Right renal cortex interstitium (tissue), 3 donors: Measurements from ENCODE around the gene KLHL40. TPM values are rescaled to one million over a fixed set of nuclear protein-coding genes. Genes with fewer than 3 reads are reported as not detected.

Experiments used
- DNase-seq, 3 donors: peaks; one replicate each; pipeline ENCODE4 v3.0.0-alpha.2; 2013; ENCODE audit warnings: low read depth in 3 of 3, low spot score in 2 of 3
- polyA plus RNA-seq, 3 donors: library from polyadenylated mRNA; unstranded; fragments of 120-200 nt; gene quantifications; one replicate each; pipeline ENCODE4 v1.2.1, GENCODE V29; 2013; ENCODE audit not compliant: insufficient read length in 3 of 3

The KLHL40 gene
- polyA plus RNA-seq, 3 donors = not detected

DNA sequence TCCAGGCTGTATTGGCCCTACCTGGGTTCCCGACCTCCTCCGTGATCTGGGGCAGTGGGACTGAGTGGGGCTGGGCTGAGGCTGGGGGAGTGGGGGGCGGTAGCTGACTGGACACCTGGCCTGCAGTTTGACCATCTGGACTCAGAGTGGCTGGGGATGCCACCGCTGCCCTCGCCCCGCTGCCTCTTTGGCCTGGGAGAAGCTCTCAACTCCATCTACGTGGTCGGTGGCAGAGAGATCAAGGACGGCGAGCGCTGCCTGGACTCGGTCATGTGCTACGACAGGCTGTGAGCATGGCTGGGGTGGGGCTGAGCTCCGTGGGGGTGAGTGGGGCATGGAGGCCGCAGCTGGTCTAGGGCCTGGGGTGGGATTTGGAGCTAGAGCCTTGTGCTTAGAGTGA is 2.7 kb downstream of the KLHL40 start:
- DNase-seq = no peak

DNA sequence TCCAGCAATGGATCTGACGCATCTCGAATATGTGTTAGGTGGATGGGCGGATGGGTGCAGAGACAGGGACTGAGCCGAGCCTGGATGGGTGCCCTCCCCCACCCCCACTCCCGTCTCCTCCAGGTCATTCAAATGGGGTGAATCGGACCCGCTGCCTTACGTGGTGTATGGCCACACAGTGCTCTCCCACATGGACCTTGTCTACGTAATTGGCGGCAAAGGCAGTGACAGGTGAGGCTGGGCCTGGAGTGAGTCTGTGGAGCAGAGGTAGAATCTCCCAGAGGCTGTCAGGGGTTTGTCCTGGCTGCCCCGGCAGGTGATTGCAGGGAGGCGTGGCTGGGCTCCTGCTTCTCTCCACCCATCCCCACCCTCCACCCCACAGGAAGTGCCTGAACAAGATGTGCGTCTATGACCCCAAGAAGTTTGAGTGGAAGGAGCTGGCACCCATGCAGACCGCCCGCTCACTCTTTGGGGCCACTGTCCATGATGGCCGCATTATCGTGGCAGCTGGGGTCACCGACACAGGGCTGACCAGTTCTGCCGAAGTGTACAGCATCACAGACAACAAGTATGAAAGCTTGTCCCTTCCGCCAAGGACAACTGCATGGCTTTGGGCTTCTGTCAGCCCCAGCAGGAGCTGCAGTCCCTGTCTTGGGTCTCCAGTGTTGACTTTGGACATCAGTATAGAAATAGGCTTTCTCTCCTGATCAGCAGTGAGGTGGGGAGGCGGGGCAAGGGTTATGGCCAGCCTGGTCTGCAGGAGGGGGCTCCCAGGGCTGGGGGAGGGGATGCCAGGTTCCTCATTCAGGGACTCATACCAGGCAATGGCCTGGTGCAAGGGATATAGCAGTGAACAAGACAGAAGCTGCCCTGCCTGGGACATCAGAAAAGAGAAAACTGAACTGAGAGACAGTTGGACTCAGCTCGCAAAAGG is 3.4 kb downstream of the KLHL40 start:
- DNase-seq = no peak

DNA sequence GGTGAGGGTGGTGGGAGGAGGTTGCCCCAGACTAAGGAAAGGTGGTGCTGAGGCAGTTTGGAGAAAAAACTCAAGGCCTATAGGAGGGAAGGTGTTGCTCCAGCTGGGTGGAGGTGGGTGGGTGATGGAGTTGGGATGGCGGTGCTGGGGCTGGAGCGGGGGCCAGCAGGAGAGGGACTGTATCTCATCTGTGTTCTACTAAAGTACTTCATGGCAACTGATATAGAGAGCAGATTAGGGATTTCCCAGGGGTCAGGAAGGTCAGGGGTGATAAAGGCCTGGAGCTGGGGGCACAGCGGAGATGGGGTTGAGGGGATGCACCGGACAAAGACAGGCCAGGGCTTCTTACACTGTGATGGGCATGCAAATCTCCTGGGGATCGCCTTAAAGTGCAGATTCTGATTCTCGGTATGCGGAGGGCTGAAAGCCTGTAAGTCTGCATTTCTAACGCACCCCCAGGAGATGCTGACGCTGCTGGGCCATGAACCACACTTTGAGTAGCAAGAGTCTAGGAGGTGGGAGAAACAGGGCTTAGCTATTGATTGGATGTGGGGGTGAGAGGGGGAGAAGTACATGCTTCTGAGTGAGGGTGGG is 4.2 kb downstream of the KLHL40 start:
- no peak for DNase-seq

DNA sequence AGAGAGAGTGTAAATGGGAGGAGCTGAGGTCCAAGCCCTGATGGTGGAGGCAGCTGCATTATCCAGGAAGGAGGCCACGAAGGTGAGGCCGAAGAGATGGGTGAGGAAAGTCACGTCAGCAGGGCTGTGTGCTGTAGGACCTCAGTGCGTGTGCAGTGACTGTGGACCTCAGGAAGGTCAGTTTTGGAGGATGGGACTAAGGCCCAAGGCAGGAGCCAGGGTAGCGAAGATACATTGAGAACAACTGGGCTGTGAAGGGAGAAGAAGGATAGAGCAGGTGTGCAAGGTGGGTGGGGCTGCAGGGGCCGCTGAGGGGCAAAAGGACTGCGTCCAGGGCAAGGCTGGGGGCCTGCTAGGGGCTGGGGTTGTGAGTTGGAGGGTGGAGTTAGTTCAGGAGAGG is 4.9 kb downstream of the KLHL40 start:
- DNase-seq = no peak

DNA sequence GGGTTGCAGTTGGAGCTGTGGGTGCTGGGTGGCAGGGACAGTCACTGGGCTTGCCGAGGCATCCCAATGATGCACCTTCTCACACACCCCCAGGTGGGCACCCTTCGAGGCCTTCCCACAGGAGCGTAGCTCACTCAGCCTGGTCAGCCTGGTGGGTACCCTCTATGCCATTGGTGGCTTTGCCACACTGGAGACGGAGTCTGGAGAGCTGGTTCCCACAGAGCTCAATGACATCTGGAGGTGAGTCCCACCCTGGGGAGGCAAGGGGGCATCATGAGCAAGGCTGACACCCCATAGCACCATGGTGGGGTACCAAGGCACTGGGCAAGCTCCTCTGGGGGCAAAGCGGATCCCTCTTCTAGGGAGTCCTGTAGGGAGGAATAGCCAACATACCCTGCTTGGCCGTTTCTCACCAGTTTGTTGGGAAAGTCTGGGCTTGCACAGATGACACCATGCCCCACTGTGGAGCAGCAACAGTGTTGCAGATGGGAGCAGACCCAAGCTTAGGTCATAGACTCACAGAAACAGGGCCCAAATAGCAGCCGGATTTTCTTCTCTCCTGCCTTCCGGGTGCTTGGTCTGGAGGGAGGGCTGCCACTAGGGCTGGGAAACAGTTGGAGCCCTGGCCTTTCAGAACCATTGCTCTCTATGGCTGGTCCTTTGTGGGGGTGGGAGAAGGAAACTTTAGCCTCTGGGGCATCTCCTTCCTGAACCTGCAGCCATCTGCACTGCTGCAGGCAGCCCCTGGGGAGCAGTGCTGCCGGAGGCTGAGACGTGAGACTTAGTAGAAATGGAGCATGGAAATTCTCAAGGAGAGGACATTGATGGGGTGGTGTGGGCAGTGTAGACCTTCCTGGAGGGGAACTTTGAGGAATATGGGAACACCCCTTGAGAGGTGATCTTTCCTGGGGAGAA is 5.7 kb downstream of the KLHL40 start:
- no peak for DNase-seq

DNA sequence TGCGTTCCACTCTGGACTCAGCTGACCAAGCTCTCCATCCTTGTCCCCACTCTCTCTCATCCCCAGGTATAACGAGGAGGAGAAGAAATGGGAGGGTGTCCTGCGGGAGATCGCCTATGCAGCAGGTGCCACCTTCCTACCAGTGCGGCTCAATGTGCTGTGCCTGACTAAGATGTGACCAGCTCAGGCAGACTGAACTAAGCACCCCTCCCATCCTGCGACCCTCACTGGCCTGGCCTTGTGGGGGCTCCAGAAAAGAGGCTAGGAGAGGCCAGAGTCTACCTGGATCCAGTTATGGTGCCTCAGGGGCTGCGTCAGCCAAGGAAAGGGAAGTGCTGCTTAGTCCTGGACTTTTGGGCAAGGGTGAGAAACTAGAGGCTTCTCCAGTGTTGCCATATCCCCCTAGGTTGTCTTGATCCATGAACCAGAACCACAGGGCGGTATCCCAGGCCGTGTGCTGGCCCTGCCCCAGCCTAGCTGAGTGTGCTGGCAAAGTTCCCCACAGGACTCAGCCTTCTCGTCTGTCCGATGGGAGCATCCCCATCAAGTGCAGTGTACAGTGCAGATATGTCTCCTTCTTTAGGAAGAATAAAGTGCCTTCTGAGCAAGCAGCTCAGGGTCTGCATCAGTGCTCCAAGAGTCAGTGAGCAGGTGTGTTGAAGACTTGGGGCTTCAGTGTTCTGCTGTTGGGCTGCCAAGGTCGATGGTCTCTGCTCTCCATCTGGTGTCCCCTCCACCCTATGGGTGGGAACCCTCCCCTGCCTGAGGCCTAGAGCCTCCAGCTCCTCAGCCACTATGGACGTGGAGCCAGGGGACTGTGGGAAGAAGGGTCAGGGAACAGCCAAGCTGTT is 6.7 kb downstream of the KLHL40 start:
- no peak for DNase-seq

DNA sequence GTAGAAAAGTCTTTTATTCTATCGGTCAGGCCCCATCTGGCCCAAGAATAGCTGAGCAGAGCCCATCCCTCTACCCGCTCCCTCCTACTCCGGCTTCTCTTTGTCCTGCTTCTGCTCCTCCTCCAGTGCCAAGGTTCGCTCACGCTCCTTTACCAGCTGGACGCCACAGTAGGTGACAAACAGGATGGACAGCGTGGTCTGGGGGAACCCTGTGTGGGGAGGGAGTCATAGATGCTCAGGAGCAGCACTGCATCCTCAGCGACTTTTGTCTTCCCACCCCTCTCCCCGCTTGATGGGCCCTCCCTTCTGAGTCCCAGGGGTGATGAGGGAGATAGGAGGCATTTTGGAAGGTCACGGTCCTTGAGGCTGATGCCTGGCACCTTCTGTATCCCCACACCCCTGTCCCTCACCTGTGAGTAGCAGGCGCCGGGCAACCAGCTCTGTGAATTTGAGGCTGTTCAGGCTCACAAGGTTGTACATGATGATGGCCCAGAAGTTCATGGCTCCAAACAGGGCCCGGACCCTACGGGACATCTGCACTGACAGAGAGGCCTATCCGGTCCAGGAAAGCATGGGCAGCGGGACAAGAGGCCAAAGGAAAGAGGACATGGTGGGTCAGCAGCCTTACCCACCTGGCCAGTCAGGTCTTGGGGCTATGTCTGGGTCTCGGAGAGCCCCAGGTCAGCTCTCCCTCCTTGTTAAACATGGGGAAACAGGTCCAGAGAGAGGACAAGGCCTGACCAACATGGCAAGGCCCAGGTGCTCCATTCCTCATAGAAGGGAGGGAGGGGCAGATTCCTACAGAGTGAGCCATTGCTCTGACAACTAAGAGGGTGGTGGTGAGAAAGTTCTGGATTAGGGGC is 7.6 kb downstream of the KLHL40 start:
- no peak for DNase-seq

DNA sequence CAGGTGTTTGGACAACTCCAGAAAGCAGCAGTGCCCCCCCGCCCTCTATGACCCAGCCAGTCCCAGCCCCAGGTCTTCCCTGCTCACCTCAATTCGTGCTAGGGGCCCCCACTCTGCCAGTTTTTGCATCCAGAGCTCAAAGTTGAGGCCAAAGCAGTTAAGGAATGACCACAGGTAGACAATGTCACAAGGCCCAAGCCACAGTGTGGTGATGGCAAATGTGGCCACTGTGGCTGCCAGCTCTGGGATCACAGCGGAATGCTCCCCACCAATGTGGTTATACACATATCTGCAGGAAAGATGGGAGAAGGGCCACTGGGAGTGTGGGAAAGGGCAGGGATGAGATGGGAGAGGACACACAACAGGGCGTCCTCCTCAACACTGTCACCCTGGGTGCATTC is 8.2 kb downstream of the KLHL40 start:
- DNase-seq = no peak

DNA sequence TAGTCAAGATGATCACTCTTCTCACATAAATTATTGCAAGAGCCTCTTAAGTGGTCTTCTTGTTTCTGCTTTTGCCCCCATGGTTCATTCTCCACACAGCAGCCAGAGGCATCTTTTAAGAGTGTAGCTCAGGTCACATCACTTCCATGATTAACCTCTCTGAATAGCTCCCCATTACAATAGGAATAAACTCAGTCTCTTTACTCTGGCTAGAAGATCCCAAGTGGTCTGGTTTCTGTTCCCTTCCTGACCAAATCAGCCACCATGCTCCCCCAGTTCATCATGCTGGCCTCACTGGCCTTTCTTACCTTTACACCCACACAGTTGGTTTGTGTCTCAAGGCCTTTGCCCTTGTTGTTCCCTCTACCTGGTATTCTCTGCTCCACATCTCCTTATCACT is 9.0 kb downstream of the KLHL40 start:
- no peak for DNase-seq

DNA sequence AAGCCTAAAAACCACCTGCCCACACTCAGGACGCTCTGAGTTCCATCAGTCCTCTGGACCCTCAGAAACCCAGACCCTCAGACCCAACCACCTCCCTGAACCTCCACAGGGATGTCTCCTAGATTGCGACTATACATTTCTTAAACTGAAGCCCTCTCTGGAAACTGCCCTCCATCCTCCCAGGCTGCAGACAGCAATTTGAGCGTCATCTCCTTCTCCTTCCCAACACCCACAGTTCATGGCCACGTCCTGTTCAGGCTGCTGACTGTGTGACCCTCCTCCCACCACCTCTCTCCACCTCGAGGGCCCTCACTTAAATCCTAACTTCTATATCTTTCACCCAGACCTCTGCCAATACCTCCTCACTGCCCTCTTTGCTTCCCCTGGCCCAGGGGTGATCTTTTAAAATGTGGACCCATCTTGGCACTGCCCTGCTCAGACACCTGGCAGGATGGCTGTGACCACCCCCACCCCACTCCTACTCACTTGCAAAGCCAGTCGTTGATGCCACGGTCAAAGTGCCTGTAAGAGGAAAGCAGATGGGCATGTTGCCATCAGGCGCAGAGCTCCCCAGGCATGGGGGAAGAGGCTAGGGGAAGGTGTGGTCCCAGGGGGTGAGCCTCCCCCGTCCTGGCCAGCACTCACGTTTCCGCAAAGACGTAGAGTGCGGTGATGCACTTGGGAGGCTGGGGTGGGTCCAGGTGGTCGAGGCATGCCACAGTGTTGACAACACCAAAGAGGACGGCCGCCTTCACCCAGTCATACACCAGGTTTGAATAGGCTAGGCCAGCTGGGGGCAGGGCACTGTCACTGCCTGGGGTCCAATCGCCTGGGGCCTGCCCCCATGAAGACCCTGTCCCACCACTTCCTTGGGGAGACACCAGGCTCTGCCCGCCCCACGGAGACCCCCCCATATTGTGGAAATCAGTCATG is 11.3 kb downstream of the KLHL40 start:
- no peak for DNase-seq

DNA sequence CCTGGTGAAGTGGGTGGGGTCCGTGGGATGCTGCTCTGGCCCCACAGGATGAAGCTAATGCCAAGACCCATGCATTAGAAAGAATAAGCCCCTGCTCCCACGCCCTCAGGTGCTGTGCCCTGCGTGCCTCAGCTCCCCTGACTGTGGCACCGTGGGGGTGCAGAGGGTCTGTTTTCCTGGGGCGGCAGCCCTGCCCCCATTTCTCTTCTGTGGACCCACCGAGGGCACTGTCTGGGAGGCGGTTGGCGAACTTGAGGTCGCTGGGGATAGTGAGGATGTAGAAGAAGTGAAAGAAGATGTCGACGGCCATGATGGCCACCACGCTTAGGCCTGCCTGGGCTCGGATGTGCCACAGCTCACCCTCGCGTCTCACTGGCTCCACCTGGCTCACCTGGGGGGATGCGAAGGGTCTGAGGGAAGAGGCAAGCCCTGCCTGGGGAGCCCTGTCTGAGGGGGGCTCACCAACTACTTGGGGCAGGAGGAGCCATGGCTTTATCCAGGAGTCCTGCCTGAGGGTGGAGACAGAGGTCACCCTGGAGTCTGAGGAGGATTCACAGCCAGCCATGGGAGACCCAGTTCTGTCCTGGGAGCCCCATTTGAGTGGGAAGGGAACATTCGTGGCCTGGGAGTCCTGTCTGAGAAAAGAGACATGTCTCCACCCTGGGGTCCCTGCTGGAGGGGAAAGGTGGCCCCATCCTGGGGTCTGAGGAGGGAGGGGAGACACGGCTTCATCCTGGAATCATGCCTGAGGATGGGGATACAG is 12.1 kb downstream of the KLHL40 start:
- DNase-seq = no peak

DNA sequence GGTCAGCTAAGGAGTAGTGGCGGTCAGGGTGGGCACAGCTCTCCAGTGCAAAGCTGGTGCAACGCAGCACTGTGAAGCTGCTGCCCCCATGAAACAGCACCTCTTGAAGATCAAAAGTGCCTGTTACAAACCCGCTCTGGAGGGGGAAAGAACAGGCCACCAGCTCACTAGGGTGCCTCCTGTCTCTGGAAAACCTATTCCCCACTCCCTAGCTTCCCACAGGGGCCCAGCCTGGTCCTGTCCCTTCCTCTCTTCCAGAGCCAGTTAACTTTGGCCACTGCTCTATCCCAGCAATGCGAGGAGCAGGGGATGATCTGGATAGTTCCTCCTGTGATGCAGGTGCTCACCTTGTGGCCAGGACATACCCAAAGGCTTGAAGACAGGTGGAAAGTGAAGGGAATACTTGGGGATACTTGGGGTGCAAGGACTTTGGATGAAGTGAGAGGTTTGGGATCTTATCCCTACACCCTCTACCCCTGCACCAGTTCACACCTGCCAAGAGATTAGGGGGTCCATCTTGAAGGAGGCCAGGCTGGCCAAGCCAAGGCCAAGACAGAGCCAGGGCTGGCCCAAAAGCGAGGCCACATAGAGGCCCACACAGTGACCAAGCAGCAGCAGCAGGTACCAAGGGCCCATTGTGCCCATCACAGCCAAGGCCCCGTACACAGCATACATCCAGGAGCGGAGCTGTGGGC is 13.0 kb downstream of the KLHL40 start:
- DNase-seq = no peak

DNA sequence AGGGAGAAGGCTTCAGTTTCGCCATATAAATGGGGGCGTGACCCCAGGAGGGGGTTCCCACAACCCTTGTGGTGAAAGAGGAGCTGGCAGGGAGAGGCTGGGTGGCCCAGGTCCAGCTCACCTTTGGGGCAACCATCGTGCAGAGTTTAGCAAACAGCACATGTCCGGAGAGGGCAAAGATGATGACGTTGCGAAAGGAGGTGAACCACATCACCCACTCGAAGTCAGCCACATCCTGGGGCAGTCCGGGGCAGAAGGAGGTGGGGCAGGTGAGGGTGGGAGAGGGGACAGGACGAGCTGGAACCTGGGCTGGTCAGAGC is 13.5 kb downstream of the KLHL40 start:
- DNase-seq = no peak

DNA sequence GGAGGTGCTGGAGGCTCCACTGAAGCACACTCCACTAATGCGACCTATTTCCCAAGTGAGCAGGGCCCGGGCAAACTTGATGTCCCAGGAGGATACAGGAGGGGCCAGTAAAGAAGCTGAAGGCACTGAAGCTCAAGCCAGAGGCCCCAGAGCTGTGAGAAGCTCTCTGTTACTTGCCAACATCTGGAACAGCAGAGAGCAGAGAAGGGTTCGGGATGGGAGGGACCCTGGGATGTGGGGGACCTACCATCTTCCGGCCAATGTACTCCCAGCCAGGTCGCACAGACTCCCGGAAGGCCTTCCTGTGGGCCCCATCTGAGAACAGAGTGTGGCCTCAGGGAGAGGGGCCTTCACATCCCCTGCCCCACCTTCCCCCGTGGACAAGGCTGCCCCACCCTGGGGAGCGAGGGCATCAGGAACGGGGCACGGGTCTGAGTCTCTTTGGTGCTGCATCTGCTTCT is 14.2 kb downstream of the KLHL40 start:
- DNase-seq = no peak

DNA sequence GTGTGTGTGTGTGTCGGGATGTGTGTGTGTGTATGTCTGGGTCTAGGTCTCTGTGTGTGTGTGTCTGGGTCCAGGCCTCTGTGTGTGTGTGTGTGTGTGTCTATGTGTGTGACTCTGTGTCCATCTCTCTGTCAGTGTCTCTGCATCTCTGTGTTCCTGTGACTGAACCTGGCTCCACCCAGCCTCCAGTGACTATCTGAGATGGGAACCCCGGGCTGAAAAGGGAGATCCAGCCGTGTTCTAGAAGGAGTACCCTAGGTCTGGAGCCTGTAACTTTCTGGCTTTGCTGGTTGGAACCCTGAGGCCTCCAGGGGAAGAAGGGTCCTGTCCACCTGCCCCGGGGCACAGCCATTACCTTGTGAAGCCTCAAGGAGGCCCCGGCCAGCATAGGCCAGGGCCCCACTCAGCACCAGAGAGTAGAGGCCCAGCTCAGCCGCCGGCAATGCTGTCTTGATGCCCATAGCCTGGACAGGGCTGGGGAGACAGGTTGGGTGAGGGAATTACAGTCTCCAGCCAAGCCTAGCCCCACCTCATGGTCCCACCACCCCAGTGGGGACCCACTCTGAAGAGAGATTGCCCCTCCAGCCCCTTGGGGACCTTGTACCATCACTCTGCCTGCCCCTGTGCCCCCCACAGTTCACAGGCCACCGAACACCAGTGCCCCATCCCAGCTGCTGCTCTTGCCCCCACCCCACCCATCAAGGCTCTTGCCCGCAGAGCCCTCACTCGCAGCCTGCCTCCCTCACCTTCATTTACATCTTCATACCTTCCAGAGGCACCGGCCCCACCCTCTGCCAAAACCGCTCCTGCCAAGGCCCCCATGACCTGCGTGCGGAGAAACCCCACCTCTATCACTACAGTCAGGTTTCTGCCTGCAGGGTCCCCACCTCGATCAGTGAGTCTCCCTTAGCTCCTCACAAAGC is 15.3 kb downstream of the KLHL40 start:
- no peak for DNase-seq
